Measurements from ENCODE around the gene MAPK7. TPM values are rescaled to one million over a fixed set of nuclear protein-coding genes. Genes with fewer than 3 reads are reported as not detected.

The MAPK7 gene
- total RNA-seq, 1 experiment from 2014 or later = 23.3 TPM

DNA sequence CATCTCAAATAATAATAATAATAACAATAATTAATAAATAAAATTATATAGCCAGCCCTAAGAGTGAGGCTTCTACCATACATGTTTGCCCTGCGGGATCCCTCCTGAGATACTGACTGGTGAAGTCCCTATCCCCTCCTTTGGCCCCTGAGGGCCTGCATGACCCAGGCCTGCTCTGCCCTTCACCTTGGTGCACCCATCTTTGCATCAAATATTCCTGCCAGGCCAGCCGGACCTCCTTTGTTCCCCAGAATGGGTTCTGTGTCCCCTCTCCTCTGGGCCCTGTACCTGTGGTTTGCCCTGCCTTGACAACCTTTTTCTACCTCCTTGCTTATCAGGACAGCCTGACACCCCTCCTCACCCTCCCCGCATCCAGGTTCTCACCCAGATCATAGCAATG, 30.8 kb downstream of the MAPK7 start:
- TF ChIP-seq, protein P1, sequence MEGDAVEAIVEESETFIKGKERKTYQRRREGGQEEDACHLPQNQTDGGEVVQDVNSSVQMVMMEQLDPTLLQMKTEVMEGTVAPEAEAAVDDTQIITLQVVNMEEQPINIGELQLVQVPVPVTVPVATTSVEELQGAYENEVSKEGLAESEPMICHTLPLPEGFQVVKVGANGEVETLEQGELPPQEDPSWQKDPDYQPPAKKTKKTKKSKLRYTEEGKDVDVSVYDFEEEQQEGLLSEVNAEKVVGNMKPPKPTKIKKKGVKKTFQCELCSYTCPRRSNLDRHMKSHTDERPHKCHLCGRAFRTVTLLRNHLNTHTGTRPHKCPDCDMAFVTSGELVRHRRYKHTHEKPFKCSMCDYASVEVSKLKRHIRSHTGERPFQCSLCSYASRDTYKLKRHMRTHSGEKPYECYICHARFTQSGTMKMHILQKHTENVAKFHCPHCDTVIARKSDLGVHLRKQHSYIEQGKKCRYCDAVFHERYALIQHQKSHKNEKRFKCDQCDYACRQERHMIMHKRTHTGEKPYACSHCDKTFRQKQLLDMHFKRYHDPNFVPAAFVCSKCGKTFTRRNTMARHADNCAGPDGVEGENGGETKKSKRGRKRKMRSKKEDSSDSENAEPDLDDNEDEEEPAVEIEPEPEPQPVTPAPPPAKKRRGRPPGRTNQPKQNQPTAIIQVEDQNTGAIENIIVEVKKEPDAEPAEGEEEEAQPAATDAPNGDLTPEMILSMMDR (conservative IDR thresholded peaks at IDR 0.05) = no peak
- no peak for TF ChIP-seq EZH2 (IDR thresholded peaks at IDR 0.05; ENCODE audit: low read depth)
- no peak for DNase-seq
- no peak overlapping the region for H3K27ac ChIP-seq
- no peaks in the 10 kb centered on the region for H3K9me2 ChIP-seq (ENCODE audit: insufficient read depth)
- H3F3A ChIP-seq (ENCODE audit: insufficient read depth, low read depth) = 0 out of 2 replicates have a peak, but pooled peaks cover 8% of the 10 kb centered on the region
- CTCF ChIA-PET = no interaction called here
- POLR2A ChIA-PET (ENCODE audit: unreplicated experiment) = no interaction called here
- BruUV-seq (replicated peaks) = no TSS peak
- H3K4me3 ChIP-seq = no peak overlapping the region
- H3K27me3 ChIP-seq (ENCODE audit: insufficient read depth, low read depth) = no peaks in the 10 kb centered on the region
- no peak overlapping the region for H2AFZ ChIP-seq
- H4K20me1 ChIP-seq (ENCODE audit: insufficient read depth) = no peaks in the 10 kb centered on the region
- no peaks in the 10 kb centered on the region for H3K79me2 ChIP-seq (ENCODE audit: low read depth)
- H3K4me1 ChIP-seq (replicated peaks; ENCODE audit: insufficient read depth) = no peaks in the 10 kb centered on the region; the same call in 1 of the 2 replicates
- H3K9me3 ChIP-seq (ENCODE audit: insufficient read depth, low read depth) = no peaks in the 10 kb centered on the region
- intact Hi-C loops (cut with micrococcal nuclease; ENCODE audit: unreplicated experiment) = no loop called here
- H3K4me2 ChIP-seq = no peak overlapping the region
- H3K36me3 ChIP-seq (ENCODE audit: low read depth) = no peaks in the 10 kb centered on the region

DNA sequence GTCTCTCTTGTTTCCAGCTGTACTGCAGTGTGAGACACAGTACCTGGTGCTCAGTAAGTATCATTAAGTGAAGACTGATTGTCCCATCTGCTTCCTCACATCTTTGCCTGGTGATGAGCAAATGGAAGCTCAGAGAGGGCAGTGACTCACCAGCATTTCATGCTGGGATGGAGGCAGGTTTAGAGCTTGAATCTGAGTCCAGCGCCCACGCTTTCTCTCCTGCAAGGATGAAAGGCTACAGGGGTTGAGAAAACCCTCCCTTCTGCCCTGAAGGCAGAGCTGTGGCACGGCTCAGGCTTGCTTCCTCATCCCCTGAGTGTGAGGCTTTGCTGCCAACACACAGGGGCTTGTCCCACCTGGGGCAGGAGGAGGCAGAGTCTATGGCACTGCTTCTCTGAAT, 31.2 kb downstream of the MAPK7 start:
- no peak overlapping the region for H2AFZ ChIP-seq
- no peak overlapping the region for H3K27ac ChIP-seq

DNA sequence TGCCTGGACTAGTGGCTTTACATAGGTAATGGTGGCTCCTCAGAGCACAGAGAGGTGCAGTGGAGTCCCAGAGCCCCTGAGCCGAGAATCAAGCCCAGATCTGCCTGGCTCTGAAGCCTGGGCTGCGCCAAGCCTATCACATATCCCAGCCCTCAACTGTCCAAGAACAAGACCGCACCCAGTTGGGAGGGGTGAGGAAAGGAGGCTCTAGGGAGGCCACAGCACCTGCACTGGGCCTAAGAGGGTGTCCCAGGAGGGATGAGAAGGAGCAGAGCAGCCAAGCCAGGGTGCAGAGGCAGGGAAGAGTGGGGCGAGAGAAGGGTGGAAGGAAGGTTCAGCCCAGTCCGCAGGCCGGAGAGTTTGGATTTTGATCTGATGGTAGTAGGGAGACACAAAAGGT, 31.8 kb downstream of the MAPK7 start:
- intact Hi-C loops (cut with micrococcal nuclease; ENCODE audit: unreplicated experiment) = no loop called here
- Histone ChIP-seq H3K9me3 (ENCODE audit: insufficient read depth, low read depth) (no peaks in the 10 kb centered on the region), H3K36me3 (ENCODE audit: low read depth) (no peaks in the 10 kb centered on the region), H3K9me2 (ENCODE audit: insufficient read depth) (no peaks in the 10 kb centered on the region), H2AFZ (no peak overlapping the region), H3F3A (ENCODE audit: insufficient read depth, low read depth) (0 out of 2 replicates have a peak, but pooled peaks cover 8% of the 10 kb centered on the region), H3K4me2 (no peak overlapping the region), H3K27ac (no peak overlapping the region), H4K20me1 (ENCODE audit: insufficient read depth) (no peaks in the 10 kb centered on the region), H3K4me1 (replicated peaks; ENCODE audit: insufficient read depth) (no peaks in the 10 kb centered on the region; the same call in 1 of the 2 replicates), H3K27me3 (ENCODE audit: insufficient read depth, low read depth) (no peaks in the 10 kb centered on the region), H3K4me3 (no peak overlapping the region), H3K79me2 (ENCODE audit: low read depth) (no peaks in the 10 kb centered on the region)
- ChIA-PET CTCF (no interaction called here), POLR2A (ENCODE audit: unreplicated experiment) (interaction anchor here (0.6 kb wide), 1 partner anchor 287 kb away, joined by 6 read pairs; no protein-coding TSS in a partner anchor)
- no peak for TF ChIP-seq EZH2 (IDR thresholded peaks at IDR 0.05; ENCODE audit: low read depth)
- TF ChIP-seq, protein P1 (conservative IDR thresholded peaks at IDR 0.05) = no peak
- no peak for DNase-seq
- no TSS peak for BruUV-seq (replicated peaks)

More for the DNA sequence above, 31.2 kb downstream of the MAPK7 start:
- Histone ChIP-seq H3K9me3 (ENCODE audit: insufficient read depth, low read depth) (no peaks in the 10 kb centered on the region), H3K79me2 (ENCODE audit: low read depth) (no peaks in the 10 kb centered on the region), H3K27me3 (ENCODE audit: insufficient read depth, low read depth) (no peaks in the 10 kb centered on the region), H3K9me2 (ENCODE audit: insufficient read depth) (no peaks in the 10 kb centered on the region), H3K4me2 (no peak overlapping the region; the same call in 1 of the 2 replicates), H3K36me3 (ENCODE audit: low read depth) (no peaks in the 10 kb centered on the region), H3K4me1 (replicated peaks; ENCODE audit: insufficient read depth) (no peaks in the 10 kb centered on the region; the same call in 1 of the 2 replicates), H3K4me3 (no peak overlapping the region), H4K20me1 (ENCODE audit: insufficient read depth) (no peaks in the 10 kb centered on the region), H3F3A (ENCODE audit: insufficient read depth, low read depth) (0 out of 2 replicates have a peak, but pooled peaks cover 8% of the 10 kb centered on the region)
- TF ChIP-seq, protein P1 (conservative IDR thresholded peaks at IDR 0.05) = no peak
- TF ChIP-seq EZH2 (IDR thresholded peaks at IDR 0.05; ENCODE audit: low read depth) = no peak
- CTCF ChIA-PET = no interaction called here
- DNase-seq = peak in 1 of 2 experiments; percentile 42
- intact Hi-C loops (cut with micrococcal nuclease; ENCODE audit: unreplicated experiment) = no loop called here
- POLR2A ChIA-PET (ENCODE audit: unreplicated experiment) = interaction anchor here (0.6 kb wide), 1 partner anchor 288 kb away, joined by 6 read pairs; no protein-coding TSS in a partner anchor
- no TSS peak for BruUV-seq (replicated peaks)
